Esophagus muscularis mucosa (tissue), 4 donors: ENCODE results near the gene HLA-DMA. TPM values are rescaled to one million over a fixed set of nuclear protein-coding genes. Genes with fewer than 3 reads are reported as not detected.
A peak's percentile ranks its signal among the peaks of the same experiment; 100 is the strongest.
"Not testable (repeated sequence)": the region's sequence is repeated elsewhere in the genome, so short reads cannot be mapped to it uniquely, and the experiment has no call there.

Experiments
- DNase-seq: peaks from one replicate; pipeline ENCODE4 v3.0.0-alpha.2; 2017; ENCODE audit errors: extremely low spot score
- H3K27ac ChIP-seq, 4 donors: fragments of 200-600 bp; sonication (generic); replicated peaks in 1 of 4; 1 replicate in 3 of 4; 2 replicates in 1 of 4; pipeline ENCODE4 v1.5.1; 2016 to 2019; ENCODE audit warnings: mild to moderate bottlenecking in 1 of 4
- H3K27me3 ChIP-seq, 4 donors: fragments of 200-600 bp; sonication (generic); one replicate each; pipeline versions ENCODE4 v1.5.1 to v1.6.0; 2016 to 2019
- H3K36me3 ChIP-seq, 4 donors: fragments of 200-600 bp; sonication (generic); one replicate each; pipeline ENCODE4 v1.5.1; 2016 to 2019
- H3K4me1 ChIP-seq, 4 donors: fragments of 200-600 bp; sonication (generic); one replicate each; pipeline ENCODE4 v1.5.1; 2016 to 2019
- H3K4me3 ChIP-seq, 4 donors: fragments of 200-600 bp; sonication (generic); 1 replicate in 2 of 4; 2 replicates in 2 of 4; pipeline ENCODE4 v1.5.1; 2016 to 2019; ENCODE audit warnings: mild to moderate bottlenecking in 4 of 4, moderate library complexity in 1 of 4
- H3K9me3 ChIP-seq, 4 donors: fragments of 200-600 bp; sonication (generic); 1 replicate in 3 of 4; 2 replicates in 1 of 4; pipeline ENCODE4 v1.5.1; 2016 to 2019
- CTCF ChIP-seq, 3 experiments: fragments of 200-600 bp in 2 of 3; fragments of 450-650 bp in 1 of 3; sonication (generic) in 2 of 3; IDR thresholded peaks; one replicate each; pipeline ENCODE4 v1.5.1; 2017 to 2019; ENCODE audit warnings: antibody characterized with exemption in 3 of 3, mild to moderate bottlenecking in 2 of 3, moderate library complexity in 1 of 3
- EP300 ChIP-seq: sonication (generic); formaldehyde crosslinking; IDR thresholded peaks from one replicate; pipeline ENCODE4 v1.6.1; 2017; ENCODE audit warnings: antibody characterized with exemption
- POLR2A ChIP-seq: fragments of 450-650 bp; IDR thresholded peaks from one replicate; pipeline ENCODE4 v1.6.1; 2017; ENCODE audit warnings: antibody characterized with exemption, moderate library complexity, mild to moderate bottlenecking, low read depth
- POLR2AphosphoS5 ChIP-seq, 2 donors: sonication (generic); formaldehyde crosslinking; IDR thresholded peaks; one replicate each; pipeline ENCODE4 v1.6.1; 2017; ENCODE audit warnings: antibody characterized with exemption in 2 of 2
- WGBS: methylation state at CpG from one replicate; pipeline ENCODE4 v1.1.5; 2018; 5-methylcytosine and 5-hydroxymethylcytosine counted together
- intact Hi-C: fragments of 100-400 bp; cut with DNase I; formaldehyde crosslinking; loops from one replicate; pipeline ENCODE4 v1.15.1; 2023
- total RNA-seq, 4 donors: library from RNA; depleted of rRNA; stranded (reverse); fragments of >200 nt; gene quantifications; one replicate each; pipeline versions ENCODE4 v1.1.0 to v1.2.1, GENCODE V29; 2016

The HLA-DMA gene
- total RNA-seq, 4 donors from 2014 or later: 17.2 to 26.0 (median 21.6) TPM

GRCh38 chr6:32943864-32944649, 8.8 kb downstream of the HLA-DMA start:
- H3K4me3 ChIP-seq: no peak overlapping the region
- DNase-seq: no peak
- H3K9me3 ChIP-seq: no peaks in the 10 kb centered on the region
- intact Hi-C loops: no loop called here
- no peaks in the 10 kb centered on the region for H3K27me3 ChIP-seq
- peaks cover 0 to 15% (median 11%) of the 10 kb centered on the region in 4 donors for H3K4me1 ChIP-seq
- TF ChIP-seq POLR2AphosphoS5 (IDR thresholded peaks at IDR 0.05) (peak in 1 of 2 donors; percentile 27), POLR2A (no peak), EP300 (no peak)
- 73% methylated on average over 4 of the region's 4 CpGs for WGBS
- H3K36me3 ChIP-seq: no peaks in the 10 kb centered on the region
- H3K27ac ChIP-seq: peak overlapping the region in 3 of 4 donors; percentile 2 to 27 (median 14)

DNA sequence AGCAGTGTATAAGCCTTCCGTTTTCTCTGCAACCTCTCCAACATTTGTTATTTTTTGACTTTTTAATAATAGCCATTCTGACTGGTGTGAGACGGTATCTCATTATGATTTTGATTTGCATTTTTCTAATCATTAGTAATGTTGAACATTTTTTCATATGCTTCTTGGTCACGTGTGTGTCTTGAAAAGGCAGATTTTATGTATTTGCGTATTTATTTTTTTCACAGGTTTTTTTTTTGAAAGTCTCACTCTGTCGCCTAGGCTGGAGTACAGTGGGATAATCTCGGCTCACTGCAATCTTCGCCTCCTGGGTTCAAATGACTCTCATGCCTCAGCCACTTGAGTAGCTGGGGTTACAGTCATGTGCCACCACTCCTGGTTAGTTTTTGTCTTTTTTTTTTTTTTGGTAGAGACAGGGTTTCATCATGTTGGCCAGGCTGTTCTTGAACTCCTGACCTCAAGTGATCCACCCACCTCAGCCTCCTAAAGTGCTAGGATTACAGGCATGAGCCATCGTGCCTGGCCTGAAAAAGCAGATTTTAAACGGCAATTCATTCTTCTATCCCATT, 10.3 kb downstream of the HLA-DMA start:
- H3K27ac ChIP-seq, H3K4me3 ChIP-seq, H3K27me3 ChIP-seq, H3K9me3 ChIP-seq, H3K36me3 ChIP-seq, intact Hi-C loops, DNase-seq: not testable (repeated sequence)
- peaks cover 0 to 15% (median 11%) of the 10 kb centered on the region in 4 donors for H3K4me1 ChIP-seq
- WGBS: 84% methylated on average over 9 of the region's 9 CpGs

GRCh38 chr6:32941214-32941768, 11.6 kb downstream of the HLA-DMA start:
- H3K4me3 ChIP-seq: peak overlapping the region in 3 of 4 donors; percentile 47 to 55 (median 50)

DNA sequence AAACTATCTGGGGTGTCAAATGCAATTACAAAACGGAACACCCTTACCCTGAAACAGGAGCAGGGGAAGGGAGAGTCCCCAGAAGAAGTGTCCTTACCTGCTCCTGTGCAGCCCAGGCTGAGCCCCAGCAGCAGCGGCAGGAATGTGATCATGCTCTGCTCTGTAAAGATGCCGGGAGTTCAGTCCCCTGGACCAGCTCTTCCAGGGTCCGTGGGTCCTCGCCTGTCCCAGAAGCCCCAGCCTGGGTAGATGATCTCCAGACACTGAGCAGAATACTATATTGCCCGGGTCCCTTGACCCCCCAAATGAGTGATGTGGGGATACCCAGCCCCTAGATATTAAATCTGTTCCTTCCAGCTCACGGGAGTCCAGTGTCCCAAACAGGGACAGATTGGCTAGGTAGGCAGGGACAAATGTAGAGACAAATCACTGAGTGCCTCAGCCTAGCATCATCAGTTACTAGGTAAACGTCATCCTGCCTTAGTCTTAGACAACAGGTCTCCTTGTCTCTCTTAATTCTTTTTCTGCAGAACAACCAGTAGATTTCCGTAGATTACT, 12.2 kb downstream of the HLA-DMA start, which contains the start of gene HLA-DMB:
TSS of gene HLA-DMB (minus strand) at position 373 of the 558 bp plus-strand sequence. CDS start at position 152, 221 bp downstream.
- DNase-seq: no peak

More at GRCh38 chr6:32941214-32941768, 11.6 kb downstream of the HLA-DMA start:
- no peak for TF ChIP-seq CTCF (IDR thresholded peaks at IDR 0.05)
- TF ChIP-seq POLR2AphosphoS5 (IDR thresholded peaks at IDR 0.05): no peak
- TF ChIP-seq EP300: no peak
- no peak for TF ChIP-seq POLR2A
- Histone ChIP-seq H3K4me1 (peaks cover 0 to 15% (median 11%) of the 10 kb centered on the region in 4 donors), H3K9me3 (no peaks in the 10 kb centered on the region), H3K36me3 (peaks cover 0 to 11% (median 0%) of the 10 kb centered on the region in 4 donors), H3K27me3 (peaks cover 0 to 4% (median 0%) of the 10 kb centered on the region in 4 donors), H3K27ac (peak overlapping the region; percentile 59 to 75 (median 63))
- intact Hi-C loops: no loop called here
- WGBS: 66% methylated on average over 7 of the region's 7 CpGs
- DNase-seq: no peak

GRCh38 chr6:32938494-32938893, 14.4 kb downstream of the HLA-DMA start:
- Histone ChIP-seq H3K27ac (peak overlapping the region in 1 of 4 donors; percentile 1), H3K4me1 (peaks cover 0 to 15% (median 11%) of the 10 kb centered on the region in 4 donors), H3K9me3 (no peaks in the 10 kb centered on the region), H3K27me3 (peaks cover 0 to 4% (median 0%) of the 10 kb centered on the region in 4 donors), H3K4me3 (no peak overlapping the region), H3K36me3 (peaks cover 0 to 11% (median 0%) of the 10 kb centered on the region in 4 donors)
- 80% methylated on average over 5 of the region's 7 CpGs for WGBS
- intact Hi-C loops: no loop called here
- DNase-seq: no peak
- TF ChIP-seq EP300: no peak
- no peak for TF ChIP-seq CTCF (IDR thresholded peaks at IDR 0.05)
- TF ChIP-seq POLR2A: no peak
- TF ChIP-seq POLR2AphosphoS5 (IDR thresholded peaks at IDR 0.05): no peak

More for the DNA sequence above, 12.2 kb downstream of the HLA-DMA start, which contains the start of gene HLA-DMB:
- intact Hi-C loops: no loop called here
- peak within 1 kb of the TSS; percentile 59 to 75 (median 63) for H3K27ac ChIP-seq
- H3K9me3 ChIP-seq: no peaks in the 10 kb centered on the region
- TF ChIP-seq POLR2A (no peak), POLR2AphosphoS5 (IDR thresholded peaks at IDR 0.05) (peak; percentile 59 to 78)
- H3K27me3 ChIP-seq: peaks cover 0 to 4% (median 0%) of the 10 kb centered on the region in 4 donors
- H3K36me3 ChIP-seq: peaks cover 0 to 11% (median 0%) of the 10 kb centered on the region in 4 donors
- H3K4me1 ChIP-seq: peaks cover 0 to 15% (median 11%) of the 10 kb centered on the region in 4 donors
- 31% methylated on average over 9 of the region's 9 CpGs for WGBS
- H3K4me3 ChIP-seq: peak within 1 kb of the TSS; percentile 43 to 55 (median 48)
